Measurements from ENCODE around the gene MAPK4.
A peak's percentile ranks its signal among the peaks of the same experiment; 100 is the strongest.

MAPK4 gene

GRCh38 chr18:50695431-50696176, 135.7 kb downstream of the MAPK4 start:
- DNase-seq (ENCODE audit: low spot score): no peak
- no peak for TF ChIP-seq CTCF (IDR thresholded peaks at IDR 0.05; ENCODE audit: extremely low read depth, insufficient read depth, missing control alignments)
- in situ Hi-C loops (cut with MboI; ENCODE audit: low pct_unique_long_range_greater_than_20kb, low sequenced_read_pairs, unreplicated experiment): no loop called here

GRCh38 chr18:50696436-50696835, 136.5 kb downstream of the MAPK4 start:
- DNase-seq (ENCODE audit: low spot score): no peak
- in situ Hi-C loops (cut with MboI; ENCODE audit: low pct_unique_long_range_greater_than_20kb, low sequenced_read_pairs, unreplicated experiment): no loop called here
- TF ChIP-seq CTCF (IDR thresholded peaks at IDR 0.05; ENCODE audit: extremely low read depth, insufficient read depth, missing control alignments): no peak

- DNase-seq (ENCODE audit: low spot score): peak; percentile 23
- TF ChIP-seq CTCF (IDR thresholded peaks at IDR 0.05; ENCODE audit: extremely low read depth, insufficient read depth, missing control alignments): no peak
- in situ Hi-C loops (cut with MboI; ENCODE audit: low pct_unique_long_range_greater_than_20kb, low sequenced_read_pairs, unreplicated experiment): no loop called here
Observed at GRCh38 chr18:50696929-50697328, 137.0 kb downstream of the MAPK4 start.

- DNase-seq (ENCODE audit: low spot score): no peak
- TF ChIP-seq CTCF (IDR thresholded peaks at IDR 0.05; ENCODE audit: extremely low read depth, insufficient read depth, missing control alignments): no peak
- in situ Hi-C loops (cut with MboI; ENCODE audit: low pct_unique_long_range_greater_than_20kb, low sequenced_read_pairs, unreplicated experiment): no loop called here
Observed at GRCh38 chr18:50697509-50697908, 137.6 kb downstream of the MAPK4 start.

GRCh38 chr18:50700245-50701165, 140.6 kb downstream of the MAPK4 start:
- in situ Hi-C loops (cut with MboI; ENCODE audit: low pct_unique_long_range_greater_than_20kb, low sequenced_read_pairs, unreplicated experiment): no loop called here
- no peak for DNase-seq (ENCODE audit: low spot score)
- TF ChIP-seq CTCF (IDR thresholded peaks at IDR 0.05; ENCODE audit: extremely low read depth, insufficient read depth, missing control alignments): no peak

- in situ Hi-C loops (cut with MboI; ENCODE audit: low pct_unique_long_range_greater_than_20kb, low sequenced_read_pairs, unreplicated experiment): no loop called here
- no peak for DNase-seq (ENCODE audit: low spot score)
- no peak for TF ChIP-seq CTCF (IDR thresholded peaks at IDR 0.05; ENCODE audit: extremely low read depth, insufficient read depth, missing control alignments)
Observed at GRCh38 chr18:50704357-50704940, 144.6 kb downstream of the MAPK4 start.

Measured in GM13977 (cell line).